ENCODE measurements around the gene ATAD3B. TPM values are rescaled to one million over a fixed set of nuclear protein-coding genes. Genes with fewer than 3 reads are reported as not detected.

Gene ATAD3B
- total and polyA plus RNA-seq, 2 of the 13 experiments (the other 11 are each of a cell fraction or from before 2014, with no cell fraction given), result 9.6 to 31.1 TPM

DNA sequence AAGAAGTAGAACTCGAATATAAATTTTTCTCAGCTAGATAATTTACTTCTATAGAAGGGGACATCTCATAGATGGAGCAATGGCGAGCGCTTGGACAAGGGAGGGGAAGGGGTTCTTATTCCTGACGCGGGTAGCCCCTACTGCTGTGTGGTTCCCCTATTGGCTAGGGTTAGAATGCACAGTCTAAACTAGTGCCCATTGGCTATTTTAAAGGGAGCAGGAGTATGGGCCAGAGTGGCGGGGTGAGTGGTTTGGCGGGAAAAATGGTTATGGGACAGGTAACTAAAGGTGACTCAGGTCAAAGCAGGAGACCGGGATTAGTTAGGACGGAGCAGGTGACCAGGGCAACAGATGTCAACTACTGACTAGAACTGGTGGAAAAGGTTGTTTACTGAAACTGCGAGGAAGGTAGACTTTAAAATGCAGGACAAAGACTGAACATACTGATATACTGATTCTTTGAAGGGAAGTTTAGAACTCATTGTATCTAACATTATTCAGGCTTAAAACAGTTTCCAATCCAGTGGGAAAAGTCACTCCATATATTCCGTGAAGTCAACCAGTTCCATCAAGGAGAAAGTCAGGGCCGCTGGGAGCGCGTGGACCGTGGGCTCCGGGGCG, 39.5 kb downstream of the ATAD3B start (continued):
- TF ChIP-seq, protein P1, sequence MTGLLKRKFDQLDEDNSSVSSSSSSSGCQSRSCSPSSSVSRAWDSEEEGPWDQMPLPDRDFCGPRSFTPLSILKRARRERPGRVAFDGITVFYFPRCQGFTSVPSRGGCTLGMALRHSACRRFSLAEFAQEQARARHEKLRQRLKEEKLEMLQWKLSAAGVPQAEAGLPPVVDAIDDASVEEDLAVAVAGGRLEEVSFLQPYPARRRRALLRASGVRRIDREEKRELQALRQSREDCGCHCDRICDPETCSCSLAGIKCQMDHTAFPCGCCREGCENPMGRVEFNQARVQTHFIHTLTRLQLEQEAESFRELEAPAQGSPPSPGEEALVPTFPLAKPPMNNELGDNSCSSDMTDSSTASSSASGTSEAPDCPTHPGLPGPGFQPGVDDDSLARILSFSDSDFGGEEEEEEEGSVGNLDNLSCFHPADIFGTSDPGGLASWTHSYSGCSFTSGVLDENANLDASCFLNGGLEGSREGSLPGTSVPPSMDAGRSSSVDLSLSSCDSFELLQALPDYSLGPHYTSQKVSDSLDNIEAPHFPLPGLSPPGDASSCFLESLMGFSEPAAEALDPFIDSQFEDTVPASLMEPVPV (CRISPR knock-in tag; IDR thresholded peaks at IDR 0.05), result no peak
- TF ChIP-seq GPN1 (CRISPR knock-in tag; IDR thresholded peaks at IDR 0.05; ENCODE audit: borderline replicate concordance) (no peak), ZNF589 (CRISPR knock-in tag; conservative IDR thresholded peaks at IDR 0.05) (peak; percentile 14; the same call in 1 of the 2 replicates), NFRKB (IDR thresholded peaks at IDR 0.05) (no peak), SMC3 (IDR thresholded peaks at IDR 0.05; ENCODE audit: low read length) (no peak), PAF1 (CRISPR knock-in tag; IDR thresholded peaks at IDR 0.05) (no peak), ZNF224 (CRISPR knock-in tag; IDR thresholded peaks at IDR 0.05) (no peak), ZNF879 (CRISPR knock-in tag; IDR thresholded peaks at IDR 0.05) (no peak), CREB1 (IDR thresholded peaks at IDR 0.05) (no peak), CREB1 (CRISPR knock-in tag; IDR thresholded peaks at IDR 0.05) (peak; percentile 56; the same call in 1 of the 2 replicates), NFYB (CRISPR knock-in tag; IDR thresholded peaks at IDR 0.05) (peak; percentile 24; the same call in 1 of the 2 replicates), IKZF1 (IDR thresholded peaks at IDR 0.05) (no peak), ZNF616 (CRISPR knock-in tag; IDR thresholded peaks at IDR 0.05; ENCODE audit: low read depth) (no peak), NPAS2 (CRISPR knock-in tag; IDR thresholded peaks at IDR 0.05; ENCODE audit: borderline replicate concordance) (no peak), REL (CRISPR knock-in tag; conservative IDR thresholded peaks at IDR 0.05) (0 out of 2 replicates have a peak, but pooled peaks have one; percentile 3), TARDBP (CRISPR knock-in tag; IDR thresholded peaks at IDR 0.05) (0 out of 2 replicates have a peak, but pooled peaks have one; percentile 34), MED1 (CRISPR knock-in tag; IDR thresholded peaks at IDR 0.05) (no peak), ZNF230 (CRISPR knock-in tag; IDR thresholded peaks at IDR 0.05) (peak; percentile 37; the same call in 1 of the 2 replicates)
- TF ChIP-seq, protein P2, sequence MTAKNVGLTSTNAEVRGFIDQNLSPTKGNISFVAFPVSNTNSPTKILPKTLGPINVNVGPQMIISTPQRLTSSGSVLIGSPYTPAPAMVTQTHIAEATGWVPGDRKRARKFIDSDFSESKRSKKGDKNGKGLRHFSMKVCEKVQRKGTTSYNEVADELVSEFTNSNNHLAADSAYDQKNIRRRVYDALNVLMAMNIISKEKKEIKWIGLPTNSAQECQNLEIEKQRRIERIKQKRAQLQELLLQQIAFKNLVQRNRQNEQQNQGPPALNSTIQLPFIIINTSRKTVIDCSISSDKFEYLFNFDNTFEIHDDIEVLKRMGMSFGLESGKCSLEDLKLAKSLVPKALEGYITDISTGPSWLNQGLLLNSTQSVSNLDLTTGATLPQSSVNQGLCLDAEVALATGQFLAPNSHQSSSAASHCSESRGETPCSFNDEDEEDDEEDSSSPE (CRISPR knock-in tag; IDR thresholded peaks at IDR 0.05), result peak; percentile 49; the same call in 1 of the 2 replicates
- TF ChIP-seq, protein P3, sequence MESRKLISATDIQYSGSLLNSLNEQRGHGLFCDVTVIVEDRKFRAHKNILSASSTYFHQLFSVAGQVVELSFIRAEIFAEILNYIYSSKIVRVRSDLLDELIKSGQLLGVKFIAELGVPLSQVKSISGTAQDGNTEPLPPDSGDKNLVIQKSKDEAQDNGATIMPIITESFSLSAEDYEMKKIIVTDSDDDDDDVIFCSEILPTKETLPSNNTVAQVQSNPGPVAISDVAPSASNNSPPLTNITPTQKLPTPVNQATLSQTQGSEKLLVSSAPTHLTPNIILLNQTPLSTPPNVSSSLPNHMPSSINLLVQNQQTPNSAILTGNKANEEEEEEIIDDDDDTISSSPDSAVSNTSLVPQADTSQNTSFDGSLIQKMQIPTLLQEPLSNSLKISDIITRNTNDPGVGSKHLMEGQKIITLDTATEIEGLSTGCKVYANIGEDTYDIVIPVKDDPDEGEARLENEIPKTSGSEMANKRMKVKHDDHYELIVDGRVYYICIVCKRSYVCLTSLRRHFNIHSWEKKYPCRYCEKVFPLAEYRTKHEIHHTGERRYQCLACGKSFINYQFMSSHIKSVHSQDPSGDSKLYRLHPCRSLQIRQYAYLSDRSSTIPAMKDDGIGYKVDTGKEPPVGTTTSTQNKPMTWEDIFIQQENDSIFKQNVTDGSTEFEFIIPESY (CRISPR knock-in tag; IDR thresholded peaks at IDR 0.05), result peak; percentile 91
- TF ChIP-seq, protein P4, sequence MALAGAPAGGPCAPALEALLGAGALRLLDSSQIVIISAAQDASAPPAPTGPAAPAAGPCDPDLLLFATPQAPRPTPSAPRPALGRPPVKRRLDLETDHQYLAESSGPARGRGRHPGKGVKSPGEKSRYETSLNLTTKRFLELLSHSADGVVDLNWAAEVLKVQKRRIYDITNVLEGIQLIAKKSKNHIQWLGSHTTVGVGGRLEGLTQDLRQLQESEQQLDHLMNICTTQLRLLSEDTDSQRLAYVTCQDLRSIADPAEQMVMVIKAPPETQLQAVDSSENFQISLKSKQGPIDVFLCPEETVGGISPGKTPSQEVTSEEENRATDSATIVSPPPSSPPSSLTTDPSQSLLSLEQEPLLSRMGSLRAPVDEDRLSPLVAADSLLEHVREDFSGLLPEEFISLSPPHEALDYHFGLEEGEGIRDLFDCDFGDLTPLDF (CRISPR knock-in tag; IDR thresholded peaks at IDR 0.05), result 0 out of 2 replicates have a peak, but pooled peaks have one; percentile 28
